HepG2 (cell line): ENCODE measurements around the gene PTK7. TPM values are rescaled to one million over a fixed set of nuclear protein-coding genes. Genes with fewer than 3 reads are reported as not detected.

Experiments used
- ELF3 ChIP-seq: IDR thresholded peaks from 2 replicates; pipeline ENCODE4 v1.6.1; 2016; ENCODE audit warnings: missing genetic modification reagents, missing compliant biosample characterization
- KDM5A ChIP-seq: fragments of 200-600 bp; sonication (generic); IDR thresholded peaks from 2 replicates; pipeline ENCODE4 v1.7.0; 2018; ENCODE audit warnings: antibody characterized with exemption, mild to moderate bottlenecking, low read length, borderline replicate concordance
- KMT2B ChIP-seq: IDR thresholded peaks from 2 replicates; pipeline ENCODE4 v1.6.1; 2016; ENCODE audit warnings: missing genetic modification reagents, missing compliant biosample characterization
- MXD1 ChIP-seq: sonication (generic); formaldehyde crosslinking; IDR thresholded peaks from 2 replicates; pipeline ENCODE4 v1.4.0; 2020; ENCODE audit warnings: mild to moderate bottlenecking, missing genetic modification reagents
- MZF1 ChIP-seq: sonication (generic); formaldehyde crosslinking; IDR thresholded peaks from 2 replicates; pipeline ENCODE4 v1.8.1; 2023; ENCODE audit warnings: mild to moderate bottlenecking, missing genetic modification reagents, borderline replicate concordance
- NAIF1 ChIP-seq: sonication (generic); formaldehyde crosslinking; IDR thresholded peaks from 2 replicates; pipeline ENCODE4 v1.5.0; 2020; ENCODE audit warnings: mild to moderate bottlenecking, missing genetic modification reagents, borderline replicate concordance
- NR3C1 ChIP-seq: sonication (generic); formaldehyde crosslinking; IDR thresholded peaks from 2 replicates; pipeline ENCODE4 v1.4.0; 2020; ENCODE audit warnings: missing genetic modification reagents
- RBAK ChIP-seq: sonication (generic); formaldehyde crosslinking; IDR thresholded peaks from 2 replicates; pipeline ENCODE4 v1.5.1; 2020; ENCODE audit warnings: mild to moderate bottlenecking, missing genetic modification reagents
- RFX3 ChIP-seq: IDR thresholded peaks from 2 replicates; pipeline ENCODE4 v1.6.1; 2016; ENCODE audit warnings: missing biosample characterization, missing genetic modification reagents
- SMAD1 ChIP-seq: sonication (generic); formaldehyde crosslinking; IDR thresholded peaks from 2 replicates; pipeline ENCODE4 v1.4.0; 2020; ENCODE audit warnings: missing genetic modification reagents, low read depth, mild to moderate bottlenecking, borderline replicate concordance
- SMC3 ChIP-seq: IDR thresholded peaks from 2 replicates; pipeline ENCODE4 v1.6.1; 2011; ENCODE audit warnings: low read length, improper control_type of control experiment
- UBTF ChIP-seq: sonication (generic); formaldehyde crosslinking; IDR thresholded peaks from 2 replicates; pipeline ENCODE4 v1.4.0; 2020; ENCODE audit warnings: mild to moderate bottlenecking, missing genetic modification reagents
- XRCC5 ChIP-seq: fragments of 200-400 bp; formaldehyde crosslinking; optimal IDR thresholded peaks from 2 replicates; pipeline ENCODE3; 2017; ENCODE audit warnings: mild to moderate bottlenecking, low read length
- ZBTB25 ChIP-seq: IDR thresholded peaks from 2 replicates; pipeline ENCODE4 v1.6.1; 2018; ENCODE audit warnings: missing genetic modification reagents
- ZFP90 ChIP-seq: sonication (generic); formaldehyde crosslinking; IDR thresholded peaks from 2 replicates; pipeline ENCODE4 v1.8.0; 2022; ENCODE audit warnings: missing genetic modification reagents, mild to moderate bottlenecking, inconsistent platforms, borderline replicate concordance
- ZNF337 ChIP-seq: sonication (generic); formaldehyde crosslinking; IDR thresholded peaks from 2 replicates; pipeline ENCODE4 v1.5.1; 2020; ENCODE audit warnings: missing genetic modification reagents, low read depth, mild to moderate bottlenecking, borderline replicate concordance
- ZNF563 ChIP-seq: sonication (generic); formaldehyde crosslinking; IDR thresholded peaks from 2 replicates; pipeline ENCODE4 v1.8.0; 2022; ENCODE audit warnings: mild to moderate bottlenecking, moderate library complexity, missing genetic modification reagents
- ZNF567 ChIP-seq: sonication (generic); formaldehyde crosslinking; IDR thresholded peaks from 2 replicates; pipeline ENCODE4 v1.8.1; 2023; ENCODE audit warnings: mild to moderate bottlenecking, missing genetic modification reagents, borderline replicate concordance
- polyA plus RNA-seq, 8 experiments: library from polyadenylated mRNA; depleted of rRNA in 3 of 8; stranded (reverse) in 7 of 8; unstranded in 1 of 8; fragments of >200 nt; fragmentation: Illumina TruSeq in 4 of 8; extraction: Trizol in 4 of 8; gene quantifications; 2 replicates each; pipeline versions ENCODE4 v1.2.1 to v1.2.3, GENCODE V29; 2011 to 2016; ENCODE audit warnings: low read depth in 4 of 8, missing spikeins in 1 of 8, mixed read lengths in 1 of 8; ENCODE audit not compliant: insufficient read depth in 1 of 8
- total RNA-seq, 5 experiments: library from RNA; depleted of rRNA; stranded (reverse); fragments of >200 nt; fragmentation: Illumina TruSeq; extraction: Trizol; gene quantifications; 2 replicates each; pipeline ENCODE4 v1.2.3, GENCODE V29; 2016; ENCODE audit warnings: low read depth in 1 of 5
- TF ChIP-seq, protein P1 (sequence below): fragments of 450-650 bp; IDR thresholded peaks from 2 replicates; pipeline ENCODE4 v1.6.1; 2016
- TF ChIP-seq, protein P2 (sequence below): IDR thresholded peaks from 2 replicates; pipeline ENCODE4 v1.6.1; 2016; ENCODE audit warnings: mild to moderate bottlenecking
- TF ChIP-seq, protein P3 (sequence below): sonication (generic); formaldehyde crosslinking; IDR thresholded peaks from 2 replicates; pipeline ENCODE4 v1.4.0; 2020; ENCODE audit warnings: missing genetic modification reagents, borderline replicate concordance

The PTK7 gene
- total and polyA plus RNA-seq, 2 of the 13 experiments (the other 11 are each of a cell fraction or from before 2014, with no cell fraction given) = 98.5 to 99.8 TPM

DNA sequence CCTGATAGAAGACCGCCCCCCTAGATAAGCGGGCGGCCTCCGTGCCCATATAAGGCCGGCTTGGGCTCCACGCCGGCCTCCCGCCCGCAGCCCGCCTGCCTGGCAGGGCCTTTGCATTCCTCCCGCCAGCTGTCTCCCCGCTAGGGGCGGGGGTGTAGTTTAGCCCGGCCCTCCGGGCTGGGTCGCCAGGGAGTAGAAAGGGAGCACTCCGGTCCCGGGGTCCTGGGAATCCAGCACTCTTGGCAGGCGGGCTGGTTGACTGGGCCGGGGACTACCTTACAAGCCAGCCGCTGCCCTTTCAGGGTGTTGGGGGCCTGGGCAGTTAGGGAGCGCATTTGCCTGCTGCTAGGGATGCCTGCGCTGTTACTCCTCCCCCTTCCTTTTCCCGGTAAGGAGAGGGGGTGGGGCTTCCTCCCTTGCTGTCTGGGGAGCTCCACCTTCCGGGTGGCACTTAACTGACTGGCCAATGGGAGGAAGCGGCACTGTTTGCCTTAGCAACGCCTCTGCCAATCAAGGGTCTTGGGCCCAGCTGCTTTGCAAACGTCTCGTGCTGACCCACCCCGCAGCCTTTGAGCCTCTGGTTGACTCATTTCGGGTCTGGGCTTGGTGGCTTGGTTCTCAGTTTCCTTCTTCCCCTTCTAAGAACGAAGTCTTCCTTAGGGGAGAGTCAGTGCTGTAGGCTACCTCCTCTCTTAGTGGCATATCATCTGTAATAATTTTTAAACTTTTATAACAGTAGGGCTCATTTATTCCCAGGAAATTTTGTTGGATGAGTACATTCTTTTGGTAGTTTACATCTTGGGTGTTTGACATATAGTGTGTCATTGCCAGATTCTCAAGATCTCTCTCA, 98.4 kb downstream of the PTK7 start (continued):
- TF ChIP-seq ZNF337 (CRISPR knock-in tag) = no peak
- peak; percentile 62; the same call in 1 of the 2 replicates for TF ChIP-seq UBTF (CRISPR knock-in tag)
- peak; percentile 76 for TF ChIP-seq KMT2B (CRISPR knock-in tag)
- TF ChIP-seq, protein P1, sequence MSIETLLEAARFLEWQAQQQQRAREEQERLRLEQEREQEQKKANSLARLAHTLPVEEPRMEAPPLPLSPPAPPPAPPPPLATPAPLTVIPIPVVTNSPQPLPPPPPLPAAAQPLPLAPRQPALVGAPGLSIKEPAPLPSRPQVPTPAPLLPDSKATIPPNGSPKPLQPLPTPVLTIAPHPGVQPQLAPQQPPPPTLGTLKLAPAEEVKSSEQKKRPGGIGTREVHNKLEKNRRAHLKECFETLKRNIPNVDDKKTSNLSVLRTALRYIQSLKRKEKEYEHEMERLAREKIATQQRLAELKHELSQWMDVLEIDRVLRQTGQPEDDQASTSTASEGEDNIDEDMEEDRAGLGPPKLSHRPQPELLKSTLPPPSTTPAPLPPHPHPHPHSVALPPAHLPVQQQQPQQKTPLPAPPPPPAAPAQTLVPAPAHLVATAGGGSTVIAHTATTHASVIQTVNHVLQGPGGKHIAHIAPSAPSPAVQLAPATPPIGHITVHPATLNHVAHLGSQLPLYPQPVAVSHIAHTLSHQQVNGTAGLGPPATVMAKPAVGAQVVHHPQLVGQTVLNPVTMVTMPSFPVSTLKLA = peak; percentile 77
- TF ChIP-seq ZBTB25 (CRISPR knock-in tag) = no peak; the same call in 1 of the 2 replicates
- TF ChIP-seq MZF1 (CRISPR knock-in tag) = no peak
- no peak for TF ChIP-seq RBAK (CRISPR knock-in tag)
- TF ChIP-seq ELF3 = peak; percentile 85
- peak; percentile 35; the same call in 1 of the 2 replicates for TF ChIP-seq ZNF563 (CRISPR knock-in tag)
- TF ChIP-seq SMAD1 (CRISPR knock-in tag) = no peak
- no peak for TF ChIP-seq NAIF1 (CRISPR knock-in tag)
- no peak for TF ChIP-seq SMC3
- TF ChIP-seq ZNF567 (CRISPR knock-in tag) = no peak
- TF ChIP-seq, protein P2, sequence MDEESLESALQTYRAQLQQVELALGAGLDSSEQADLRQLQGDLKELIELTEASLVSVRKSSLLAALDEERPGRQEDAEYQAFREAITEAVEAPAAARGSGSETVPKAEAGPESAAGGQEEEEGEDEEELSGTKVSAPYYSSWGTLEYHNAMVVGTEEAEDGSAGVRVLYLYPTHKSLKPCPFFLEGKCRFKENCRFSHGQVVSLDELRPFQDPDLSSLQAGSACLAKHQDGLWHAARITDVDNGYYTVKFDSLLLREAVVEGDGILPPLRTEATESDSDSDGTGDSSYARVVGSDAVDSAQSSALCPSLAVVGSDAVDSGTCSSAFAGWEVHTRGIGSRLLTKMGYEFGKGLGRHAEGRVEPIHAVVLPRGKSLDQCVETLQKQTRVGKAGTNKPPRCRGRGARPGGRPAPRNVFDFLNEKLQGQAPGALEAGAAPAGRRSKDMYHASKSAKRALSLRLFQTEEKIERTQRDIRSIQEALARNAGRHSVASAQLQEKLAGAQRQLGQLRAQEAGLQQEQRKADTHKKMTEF (CRISPR knock-in tag) = peak; percentile 94
- TF ChIP-seq MXD1 (CRISPR knock-in tag) = 0 out of 2 replicates have a peak, but pooled peaks have one; percentile 51
- no peak for TF ChIP-seq NR3C1 (CRISPR knock-in tag)
- peak; percentile 82; the same call in 1 of the 2 replicates for TF ChIP-seq KDM5A
- TF ChIP-seq XRCC5 = peak; percentile 89
- TF ChIP-seq, protein P3, sequence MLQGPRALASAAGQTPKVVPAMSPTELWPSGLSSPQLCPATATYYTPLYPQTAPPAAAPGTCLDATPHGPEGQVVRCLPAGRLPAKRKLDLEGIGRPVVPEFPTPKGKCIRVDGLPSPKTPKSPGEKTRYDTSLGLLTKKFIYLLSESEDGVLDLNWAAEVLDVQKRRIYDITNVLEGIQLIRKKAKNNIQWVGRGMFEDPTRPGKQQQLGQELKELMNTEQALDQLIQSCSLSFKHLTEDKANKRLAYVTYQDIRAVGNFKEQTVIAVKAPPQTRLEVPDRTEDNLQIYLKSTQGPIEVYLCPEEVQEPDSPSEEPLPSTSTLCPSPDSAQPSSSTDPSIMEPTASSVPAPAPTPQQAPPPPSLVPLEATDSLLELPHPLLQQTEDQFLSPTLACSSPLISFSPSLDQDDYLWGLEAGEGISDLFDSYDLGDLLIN (CRISPR knock-in tag) = no peak
- TF ChIP-seq ZFP90 (CRISPR knock-in tag) = 0 out of 2 replicates have a peak, but pooled peaks have one; percentile 14
- peak; percentile 86 for TF ChIP-seq RFX3 (CRISPR knock-in tag)
